ENCODE data around the gene URI1. TPM values are rescaled to one million over a fixed set of nuclear protein-coding genes. Genes with fewer than 3 reads are reported as not detected.

The URI1 gene
- total RNA-seq, 4 donors from 2014 or later, result 19.3 to 68.3 (median 43.6) TPM

- peaks cover 0 to 18% (median 5%) of the 10 kb centered on the region in 3 donors for H3K9me3 ChIP-seq
- DNase-seq, result no peak
- H3K4me1 ChIP-seq, result no peaks in the 10 kb centered on the region
- no peak overlapping the region for H3K4me3 ChIP-seq
- WGBS, 2 donors, result 95 to 96% methylated on average over 6 of the region's 6 CpGs
- peaks cover 0 to 77% (median 0%) of the 10 kb centered on the region in 3 donors for H3K36me3 ChIP-seq
- TF ChIP-seq POLR2A (IDR thresholded peaks at IDR 0.05) (no peak), CTCF (IDR thresholded peaks at IDR 0.05) (no peak)
- intact Hi-C loops (cut with DNase I), result no loop called here
- H3K27ac ChIP-seq, result no peak overlapping the region
- no peaks in the 10 kb centered on the region for H3K27me3 ChIP-seq
Observed at GRCh38 chr19:29992233-29992867, 50.3 kb downstream of the URI1 start.

- Histone ChIP-seq H3K4me1 (no peaks in the 10 kb centered on the region), H3K36me3 (peaks cover 0 to 35% (median 0%) of the 10 kb centered on the region in 3 donors), H3K27me3 (no peaks in the 10 kb centered on the region), H3K4me3 (no peak overlapping the region), H3K9me3 (peaks cover 0 to 20% (median 0%) of the 10 kb centered on the region in 3 donors), H3K27ac (no peak overlapping the region)
- DNase-seq, result no peak
- WGBS, 2 donors, result 86 to 87% methylated on average over 3 of the region's 3 CpGs
- TF ChIP-seq POLR2A (IDR thresholded peaks at IDR 0.05) (no peak), CTCF (IDR thresholded peaks at IDR 0.05) (no peak)
- intact Hi-C loops (cut with DNase I), result no loop called here
Observed at GRCh38 chr19:29999490-29999889, 57.5 kb downstream of the URI1 start.

GRCh38 chr19:30000862-30001261, 58.8 kb downstream of the URI1 start:
- no peak overlapping the region for H3K27ac ChIP-seq
- H3K9me3 ChIP-seq, result peaks cover 0 to 16% (median 0%) of the 10 kb centered on the region in 3 donors
- intact Hi-C loops (cut with DNase I), result no loop called here
- 100% methylated on average over 1 of the region's 1 CpG for WGBS, 2 donors
- H3K4me1 ChIP-seq, result no peaks in the 10 kb centered on the region
- no peak for DNase-seq
- H3K27me3 ChIP-seq, result no peaks in the 10 kb centered on the region
- TF ChIP-seq CTCF (IDR thresholded peaks at IDR 0.05) (no peak), POLR2A (IDR thresholded peaks at IDR 0.05) (no peak)
- no peak overlapping the region for H3K4me3 ChIP-seq
- peaks cover 0 to 24% (median 0%) of the 10 kb centered on the region in 3 donors for H3K36me3 ChIP-seq

GRCh38 chr19:30001301-30001700, 59.3 kb downstream of the URI1 start:
- no peaks in the 10 kb centered on the region for H3K27me3 ChIP-seq
- peaks cover 0 to 24% (median 0%) of the 10 kb centered on the region in 3 donors for H3K36me3 ChIP-seq
- intact Hi-C loops (cut with DNase I), result no loop called here
- 97 to 98% methylated on average over 3 of the region's 3 CpGs for WGBS, 2 donors
- DNase-seq, result no peak
- no peak overlapping the region for H3K4me3 ChIP-seq
- no peak for TF ChIP-seq CTCF (IDR thresholded peaks at IDR 0.05)
- H3K27ac ChIP-seq, result no peak overlapping the region
- H3K4me1 ChIP-seq, result no peaks in the 10 kb centered on the region
- H3K9me3 ChIP-seq, result peaks cover 0 to 11% (median 0%) of the 10 kb centered on the region in 3 donors

- DNase-seq, result no peak
- 70 to 77% methylated on average over 4 of the region's 4 CpGs for WGBS, 2 donors
- TF ChIP-seq CTCF (IDR thresholded peaks at IDR 0.05), result no peak
- no peak for TF ChIP-seq POLR2A (IDR thresholded peaks at IDR 0.05)
- intact Hi-C loops (cut with DNase I), result no loop called here
- Histone ChIP-seq H3K27me3 (no peaks in the 10 kb centered on the region), H3K27ac (no peak overlapping the region), H3K4me3 (no peak overlapping the region), H3K36me3 (peaks cover 0 to 26% (median 0%) of the 10 kb centered on the region in 3 donors), H3K9me3 (peaks cover 0 to 9% (median 0%) of the 10 kb centered on the region in 3 donors), H3K4me1 (no peaks in the 10 kb centered on the region)
Observed at GRCh38 chr19:30001791-30002190, 59.8 kb downstream of the URI1 start.
